ENCODE results near the gene RENBP.
A peak's percentile ranks its signal among the peaks of the same experiment; 100 is the strongest.
"Not testable (repeated sequence)": the region's sequence is repeated elsewhere in the genome, so short reads cannot be mapped to it uniquely, and the experiment has no call there.

The RENBP gene

GRCh38 chrX:153944140-153944799 lies at the start of gene RENBP:
TSS of gene RENBP (minus strand) at chrX:153944643. CDS start at chrX:153944610, 33 bp downstream.
- no peak for DNase-seq (ENCODE audit: low read depth in 2 of 3, low spot score in 2 of 3)

GRCh38 chrX:153993978-153994377 lies 49.5 kb upstream of the RENBP start:
- no peak for DNase-seq (ENCODE audit: low read depth in 2 of 3, low spot score in 2 of 3)

DNA sequence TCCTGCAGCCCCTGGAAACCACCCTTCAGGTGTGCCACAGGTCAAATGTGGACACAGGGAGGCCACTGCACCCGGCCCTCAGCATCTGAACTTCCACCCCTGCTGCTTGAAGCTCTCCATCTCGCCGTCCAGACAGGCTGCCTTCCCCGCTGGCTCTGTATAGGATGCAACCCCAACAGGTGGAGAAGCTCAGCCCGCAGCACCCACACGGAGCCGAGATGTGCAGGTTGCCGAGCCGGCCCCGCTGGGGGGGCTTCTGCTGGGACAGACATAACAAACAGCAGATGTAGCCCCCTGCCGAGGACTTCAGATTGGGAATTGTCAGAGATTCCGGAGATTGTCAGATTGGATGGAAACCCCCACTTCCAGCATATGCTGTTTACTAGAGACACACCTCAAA lies 48.6 kb upstream of the RENBP start:
- no peak for DNase-seq (ENCODE audit: low read depth in 2 of 3, low spot score in 2 of 3)

GRCh38 chrX:153992180-153992579 lies 47.7 kb upstream of the RENBP start:
- no peak for DNase-seq (ENCODE audit: low read depth in 2 of 3, low spot score in 2 of 3)

DNA sequence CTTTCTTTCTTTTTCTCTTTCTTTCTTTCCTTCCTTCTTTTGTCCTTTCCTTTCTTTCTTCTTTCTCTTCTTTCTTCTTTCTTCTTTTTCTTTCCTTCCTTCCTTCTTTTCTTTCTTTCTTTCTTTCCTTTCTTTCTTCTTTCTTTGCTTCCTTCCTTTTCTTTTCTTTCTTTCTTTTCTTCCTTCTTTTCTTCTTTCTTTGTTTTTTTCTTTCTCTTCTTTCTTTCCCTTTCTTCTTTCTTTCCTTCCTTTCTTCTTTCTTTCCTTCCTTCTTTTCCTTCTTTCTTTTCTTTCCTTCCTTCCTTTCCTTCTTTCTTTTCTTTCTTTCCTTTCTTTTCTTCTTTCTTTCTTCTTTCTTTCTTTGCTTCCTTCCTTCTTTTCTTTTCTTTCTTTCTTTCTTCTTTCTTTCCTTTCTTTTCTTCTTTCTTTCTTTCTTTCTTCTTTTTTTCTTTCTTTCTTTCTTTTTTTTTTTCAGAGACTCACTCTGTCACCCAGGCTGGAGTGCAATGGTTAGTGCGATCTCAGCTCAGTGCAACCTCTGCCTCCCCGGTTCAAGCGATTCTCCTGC lies 46.7 kb upstream of the RENBP start:
- no peak for DNase-seq (ENCODE audit: low read depth in 2 of 3, low spot score in 2 of 3)

DNA sequence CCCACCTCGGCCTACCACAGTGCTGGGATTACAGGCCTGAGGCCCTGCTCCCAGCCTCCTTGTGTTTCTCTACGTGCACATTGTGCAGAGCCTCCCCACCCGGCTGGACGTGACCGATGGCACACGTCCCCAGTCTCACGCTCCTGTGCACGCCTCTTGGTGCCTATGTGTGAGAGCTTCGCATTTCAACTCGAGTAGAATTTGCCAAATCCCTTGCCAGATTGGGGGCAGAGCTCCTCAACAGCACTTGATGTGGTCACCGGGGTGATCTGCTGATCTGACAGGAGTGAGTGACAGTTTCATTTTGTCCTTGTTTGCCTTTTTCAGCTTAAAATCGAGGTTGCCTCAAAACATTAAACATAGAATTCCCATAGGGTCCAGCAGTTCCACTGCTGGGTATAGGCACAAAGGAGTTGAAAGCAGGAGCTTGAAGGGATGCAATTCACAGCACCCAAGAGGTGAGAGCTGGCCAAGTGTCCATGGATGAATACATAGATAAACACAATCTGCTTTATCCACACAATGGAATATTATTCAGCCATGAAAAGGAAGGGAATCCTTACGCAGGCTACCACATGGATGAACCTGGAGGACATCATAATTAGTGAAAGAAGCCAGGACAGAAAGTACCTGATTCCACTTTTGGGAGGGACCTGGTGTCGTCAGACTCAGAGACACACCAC lies 45.7 kb upstream of the RENBP start:
- DNase-seq (ENCODE audit: low read depth in 2 of 3, low spot score in 2 of 3): no peak

GRCh38 chrX:153988493-153988892 lies 44.0 kb upstream of the RENBP start:
- DNase-seq (ENCODE audit: low read depth in 2 of 3, low spot score in 2 of 3): no peak

DNA sequence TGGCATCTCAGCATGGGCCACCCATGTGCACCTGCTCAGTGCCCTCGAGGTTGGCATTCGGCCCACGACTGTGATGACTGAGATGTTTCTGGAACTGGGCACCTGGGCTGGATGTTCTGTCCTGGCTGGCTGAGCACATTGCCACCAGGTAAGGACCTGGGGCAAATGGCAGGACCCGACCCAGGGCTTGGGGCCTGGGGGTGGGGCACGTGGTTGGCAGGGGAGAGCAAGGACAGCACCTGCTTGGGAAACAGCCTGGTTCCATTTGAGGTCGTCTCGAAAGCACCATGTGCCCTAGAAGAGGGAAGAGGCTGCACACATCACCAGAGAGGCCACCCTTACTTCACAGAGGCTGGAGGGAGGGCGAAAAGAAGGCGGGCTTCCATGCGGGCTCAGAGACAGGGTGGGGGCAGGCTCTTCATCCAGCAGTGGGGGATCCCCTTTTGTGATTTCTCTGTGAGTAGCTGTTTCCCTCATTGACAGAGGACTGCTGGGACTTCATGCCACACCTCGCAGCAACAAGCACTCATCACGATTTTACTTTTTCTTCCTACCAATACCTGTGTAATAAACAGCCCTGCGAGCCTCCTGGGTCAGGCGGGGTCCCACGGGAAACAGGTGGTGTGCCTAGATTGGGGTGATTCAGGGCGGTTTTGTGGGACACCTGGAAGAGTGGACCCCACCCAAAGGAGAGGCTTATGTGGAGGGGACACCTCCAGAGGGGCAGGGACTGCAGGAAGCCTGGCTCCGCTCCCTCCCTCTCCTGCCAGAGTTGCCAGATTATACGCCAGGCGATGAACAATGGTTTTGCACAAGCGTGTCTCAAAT lies 40.1 kb upstream of the RENBP start:
- DNase-seq (ENCODE audit: low read depth in 2 of 3, low spot score in 2 of 3): no peak

- no peak for DNase-seq (ENCODE audit: low read depth in 2 of 3, low spot score in 2 of 3)
Measured at GRCh38 chrX:153983321-153983801, 38.9 kb upstream of the RENBP start.

DNA sequence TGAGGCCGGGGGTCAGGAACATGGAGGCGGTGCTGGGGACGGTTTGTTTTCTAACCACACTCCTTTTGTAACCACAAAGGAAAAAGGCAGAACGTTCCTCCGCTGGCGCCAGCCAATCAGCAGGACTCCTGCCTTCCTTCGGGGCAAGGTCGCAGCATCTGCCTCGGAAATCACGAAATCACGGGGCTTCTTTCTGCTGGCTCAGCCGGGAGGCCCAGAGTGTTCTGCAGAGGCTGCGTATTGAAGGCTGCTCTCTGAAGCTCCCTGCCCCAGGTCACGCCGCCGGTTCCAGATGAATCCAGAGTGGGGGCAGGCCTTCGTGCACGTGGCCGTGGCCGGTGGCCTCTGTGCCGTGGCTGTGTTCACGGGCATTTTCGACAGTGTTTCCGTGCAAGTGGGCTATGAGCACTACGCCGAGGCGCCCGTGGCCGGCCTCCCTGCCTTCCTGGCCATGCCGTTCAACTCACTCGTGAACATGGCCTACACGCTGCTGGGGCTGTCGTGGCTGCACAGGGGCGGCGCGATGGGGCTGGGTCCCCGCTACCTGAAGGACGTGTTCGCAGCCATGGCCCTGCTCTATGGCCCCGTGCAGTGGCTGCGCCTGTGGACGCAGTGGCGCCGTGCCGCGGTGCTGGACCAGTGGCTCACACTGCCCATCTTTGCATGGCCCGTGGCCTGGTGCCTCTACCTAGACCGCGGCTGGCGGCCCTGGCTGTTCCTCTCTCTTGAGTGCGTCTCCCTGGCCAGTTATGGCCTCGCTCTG lies 37.5 kb upstream of the RENBP start:
- DNase-seq (ENCODE audit: low read depth in 2 of 3, low spot score in 2 of 3): peak in 1 of 3 experiments; percentile 46

DNA sequence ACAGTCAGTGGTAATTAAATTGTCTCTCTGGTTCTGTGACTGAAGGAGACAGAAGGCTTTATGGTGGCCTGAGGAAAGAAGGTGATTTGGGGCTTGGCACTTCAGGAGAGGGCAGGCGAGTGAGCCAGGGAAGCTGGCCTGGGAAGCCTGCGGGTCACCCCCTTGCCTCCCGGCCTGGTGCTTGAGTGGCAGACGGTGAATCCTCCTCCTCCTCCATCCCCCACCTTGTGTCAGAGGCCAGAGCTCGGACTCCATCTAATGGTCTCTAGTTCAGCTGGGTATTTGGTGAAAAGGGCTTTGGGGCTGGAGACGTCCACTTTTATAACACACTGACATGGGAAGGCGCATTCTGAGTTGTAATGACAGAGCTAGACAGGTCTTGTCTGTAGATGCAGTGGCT lies 36.8 kb upstream of the RENBP start:
- no peak for DNase-seq (ENCODE audit: low read depth in 2 of 3, low spot score in 2 of 3)

DNA sequence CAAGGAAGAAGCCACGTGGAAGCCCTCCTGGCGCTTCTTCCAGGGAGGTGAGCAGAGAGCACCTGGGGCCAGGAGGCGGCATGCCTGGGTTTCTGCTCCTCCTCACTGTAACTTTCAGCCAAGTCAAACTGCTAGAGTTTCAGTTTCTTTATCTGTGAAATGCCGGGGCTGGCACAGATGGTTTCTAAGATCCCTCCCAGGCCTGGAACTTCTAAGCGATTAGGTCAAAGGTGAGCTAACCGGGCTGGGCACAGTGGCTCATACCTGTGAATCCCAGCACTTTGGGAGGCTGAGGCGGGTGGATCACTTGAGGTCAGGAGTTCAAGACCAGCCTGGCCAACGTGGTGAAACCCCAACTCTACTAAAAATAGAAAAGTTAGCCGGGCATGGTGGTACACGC lies 36.0 kb upstream of the RENBP start:
- DNase-seq (ENCODE audit: low read depth in 2 of 3, low spot score in 2 of 3): not testable (repeated sequence)

- DNase-seq (ENCODE audit: low read depth in 2 of 3, low spot score in 2 of 3): no peak
Measured at GRCh38 chrX:153974726-153975286, 30.4 kb upstream of the RENBP start.

- no peak for DNase-seq (ENCODE audit: low read depth in 2 of 3, low spot score in 2 of 3)
Measured at GRCh38 chrX:153974003-153974725, 29.7 kb upstream of the RENBP start.

GRCh38 chrX:153973127-153974002 lies 28.9 kb upstream of the RENBP start:
- DNase-seq (ENCODE audit: low read depth in 2 of 3, low spot score in 2 of 3): no peak

DNA sequence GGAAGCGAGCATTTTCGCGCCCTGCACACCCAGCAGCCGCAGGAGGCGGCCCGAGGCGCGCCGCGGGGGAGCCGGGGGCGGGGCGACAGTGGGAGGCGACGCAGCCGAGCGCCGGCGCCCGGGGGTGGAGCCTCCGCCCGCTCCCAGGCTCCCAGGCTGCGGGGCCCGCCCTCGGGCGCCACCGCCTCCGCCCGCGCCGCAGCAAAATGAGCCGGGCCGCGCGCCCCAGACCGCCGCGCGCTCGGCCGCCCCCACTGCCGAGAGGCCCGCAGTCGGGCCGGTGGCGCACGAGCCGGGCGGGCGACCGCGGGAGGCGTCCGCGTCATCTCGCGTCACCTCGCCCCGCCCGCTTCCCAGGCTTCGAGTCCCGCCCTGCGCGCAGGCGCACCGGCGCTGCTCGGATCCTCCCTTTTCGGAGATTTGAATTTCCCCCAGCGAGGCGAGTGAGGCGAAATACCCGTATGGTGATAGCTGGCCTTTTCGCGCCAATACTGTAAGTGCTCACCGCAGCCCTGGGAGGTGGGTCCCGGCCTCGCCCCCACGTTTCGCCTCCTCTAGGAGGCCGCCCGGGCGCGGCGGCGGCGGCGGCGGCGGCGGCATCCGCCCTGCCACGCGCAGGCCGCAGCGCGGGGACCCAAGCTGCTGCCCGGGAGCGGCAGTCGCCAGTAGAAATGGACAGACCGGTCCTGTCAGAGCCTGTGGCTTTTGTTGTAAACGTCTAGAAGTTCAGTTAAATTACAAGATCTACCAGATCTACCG lies 28.1 kb upstream of the RENBP start, which contains the start of gene TMEM187:
TSS of gene TMEM187 (plus strand) at position 387 of the 759 bp plus-strand sequence. CDS start 9,309 bp downstream, outside the sequence.
- peak; percentile 74 to 90 (median 75) for DNase-seq (ENCODE audit: low read depth in 2 of 3, low spot score in 2 of 3)

DNA sequence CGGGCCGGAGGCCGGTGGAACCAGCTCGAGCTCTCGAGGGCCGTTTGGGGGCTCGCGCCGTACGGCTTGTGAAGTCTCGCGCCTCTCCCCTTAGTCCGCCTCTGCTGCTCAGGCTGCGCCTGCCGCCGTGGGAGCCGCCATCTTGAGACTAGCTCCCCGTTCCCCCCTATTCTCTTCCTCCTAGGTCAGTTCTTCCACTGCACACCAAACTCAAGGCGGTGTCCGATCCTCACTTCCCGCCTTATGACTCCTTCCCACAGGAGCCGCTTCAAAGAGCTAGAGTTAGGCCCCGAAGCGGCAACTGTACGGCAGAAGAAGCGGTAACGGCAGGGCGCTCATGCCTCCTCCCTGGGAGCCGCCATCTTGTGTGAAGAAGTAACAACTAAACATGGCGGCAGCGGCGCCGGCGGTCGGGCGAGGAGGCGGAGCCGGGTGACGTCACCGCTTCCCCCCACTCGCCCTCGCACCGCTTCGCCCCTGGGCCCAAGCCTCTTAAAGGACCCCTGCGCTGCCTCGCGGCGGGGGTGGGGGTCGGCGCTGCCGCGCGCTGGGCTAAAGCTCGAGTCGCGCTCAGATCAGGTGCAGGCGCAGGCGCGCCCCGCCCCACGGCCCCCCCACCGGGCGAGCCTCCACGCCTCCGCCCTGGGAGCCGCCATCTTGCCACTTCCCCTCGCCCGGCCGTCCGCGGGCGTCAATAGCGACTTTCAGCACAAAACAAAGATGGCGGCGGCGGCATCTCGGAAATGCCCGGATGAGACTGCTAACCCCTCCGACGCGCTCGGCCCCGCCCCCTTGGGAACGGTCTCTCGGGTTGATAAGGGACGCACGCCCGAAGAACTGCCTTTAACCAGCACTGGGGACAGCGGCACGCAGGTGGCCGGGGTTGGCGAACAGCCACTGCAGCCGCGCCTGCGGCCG lies 27.3 kb upstream of the RENBP start, which contains the start of gene HCFC1:
TSS of gene HCFC1 (minus strand) at position 369 of the 918 bp plus-strand sequence. CDS start 978 bp downstream, outside the sequence.
- peak; percentile 73 to 85 (median 84) for DNase-seq (ENCODE audit: low read depth in 2 of 3, low spot score in 2 of 3)

All from activated CD8-positive, alpha-beta memory T cell treated with anti-CD3 and anti-CD28 coated beads for 48 hours (primary cell).